GM21360 (cell line): ENCODE data around the gene PRSS27.

Experiments
- ATAC-seq: cut with Tn5 transposase; IDR thresholded peaks from one replicate; pipeline ENCODE4 v1.9.1; 2021; ENCODE audit warnings: mild to moderate bottlenecking, moderate library complexity; ENCODE audit not compliant: unreplicated experiment

Gene PRSS27

DNA sequence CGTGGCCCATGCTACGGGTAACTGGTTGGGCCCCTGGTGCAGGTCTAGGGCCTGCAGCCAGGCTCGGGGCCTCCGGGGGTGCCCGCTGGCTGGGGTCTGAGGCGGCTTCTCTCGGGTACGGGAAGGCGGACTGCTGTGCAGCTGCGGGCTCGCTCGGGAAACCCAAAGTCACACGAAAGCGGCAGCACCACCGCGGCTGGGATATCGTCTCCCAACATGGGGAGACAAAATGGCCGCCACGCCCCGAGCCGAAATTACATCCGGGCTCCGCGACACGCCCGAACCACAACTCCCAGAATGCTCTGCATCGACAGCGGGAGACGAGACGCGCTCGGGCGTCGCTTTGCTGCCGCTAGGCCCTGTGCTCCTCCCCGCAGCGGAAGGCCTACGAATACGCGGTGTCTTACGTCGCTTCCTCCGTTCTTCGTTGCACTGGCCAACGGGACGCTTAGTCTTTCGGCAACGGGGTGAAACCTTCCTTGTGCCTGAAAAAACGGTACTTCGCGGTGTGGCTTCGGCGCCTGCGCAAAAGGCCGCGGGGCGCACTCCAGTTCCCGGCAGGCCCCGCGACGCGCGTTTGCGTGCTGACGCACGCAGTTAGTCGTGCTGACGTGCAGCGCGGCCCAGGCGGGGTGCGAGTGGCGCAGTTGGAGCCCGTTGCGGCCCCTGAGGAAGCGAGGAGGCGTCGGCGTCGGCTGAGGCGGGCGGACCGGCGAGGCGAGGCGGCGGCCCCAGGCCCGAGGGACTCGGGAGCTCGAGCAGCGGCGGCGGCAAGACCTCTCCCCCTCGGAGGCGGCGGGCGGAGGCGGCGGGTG, 32.2 kb upstream of the PRSS27 start, which contains the start of gene SRRM2:
SRRM2 (plus strand) TSS at position 604 of the 815 bp plus-strand sequence. CDS start 3,727 bp downstream, outside the sequence.
- ATAC-seq = peak; percentile 73

- no peak for ATAC-seq
These were observed 31.6 kb upstream of the PRSS27 start for GRCh38 chr16:2751577-2752034.

GRCh38 chr16:2749936-2750335, 29.9 kb upstream of the PRSS27 start:
- no peak for ATAC-seq

DNA sequence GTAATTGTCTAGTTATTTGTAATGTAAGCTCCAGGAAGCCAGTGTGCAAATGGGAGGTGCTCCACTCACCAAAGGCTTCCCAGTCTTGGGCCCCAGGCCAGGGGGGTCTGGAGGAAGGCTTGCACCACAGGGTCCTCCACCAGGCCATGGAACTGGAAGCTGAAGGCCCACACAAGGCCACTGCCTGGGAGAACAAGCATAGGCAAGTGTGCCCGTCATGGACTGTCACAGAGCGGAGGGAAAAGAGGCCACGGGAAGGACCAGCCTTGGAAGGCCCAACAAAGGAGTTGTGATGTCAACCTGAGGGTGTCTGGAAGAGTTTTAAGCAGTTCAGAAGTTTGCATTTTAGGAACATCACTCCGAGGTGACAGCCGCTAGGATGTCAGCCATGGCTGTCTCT, 29.5 kb upstream of the PRSS27 start:
- ATAC-seq = no peak

DNA sequence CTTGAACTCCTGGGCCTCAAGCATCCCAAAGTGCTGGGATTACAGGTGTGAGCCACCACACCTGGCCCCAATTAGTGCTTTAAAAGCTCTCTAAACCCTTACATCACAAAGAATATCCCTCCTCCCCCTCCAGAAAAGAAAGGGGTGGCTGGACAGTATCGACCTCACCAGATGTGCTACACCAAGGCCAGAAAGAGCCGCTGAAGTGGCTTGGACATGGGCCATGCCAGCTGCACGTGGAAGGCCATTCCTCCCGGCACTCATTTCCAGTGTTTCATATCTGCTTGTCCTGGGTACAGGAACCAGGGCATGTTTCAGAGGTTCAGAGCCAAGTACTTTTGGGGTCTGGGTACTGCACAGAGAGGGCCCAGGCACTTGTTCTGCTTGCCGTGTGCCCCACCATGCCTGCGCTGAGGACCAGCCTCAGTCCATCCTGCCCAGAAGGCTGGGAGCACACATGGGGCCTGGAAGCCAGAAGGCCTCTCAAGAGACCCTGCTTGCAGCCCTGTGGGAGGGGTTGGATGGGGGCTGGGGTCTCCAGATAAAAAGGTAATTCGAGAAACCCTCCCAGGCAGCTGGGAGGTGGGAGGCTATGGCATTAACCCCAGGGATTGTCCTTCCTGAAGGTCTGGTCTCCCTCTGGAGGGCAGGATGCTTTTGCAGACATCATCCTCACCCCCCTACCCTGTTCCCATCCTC, 28.9 kb upstream of the PRSS27 start:
- no peak for ATAC-seq

GRCh38 chr16:2745961-2746360, 25.9 kb upstream of the PRSS27 start:
- ATAC-seq = no peak

DNA sequence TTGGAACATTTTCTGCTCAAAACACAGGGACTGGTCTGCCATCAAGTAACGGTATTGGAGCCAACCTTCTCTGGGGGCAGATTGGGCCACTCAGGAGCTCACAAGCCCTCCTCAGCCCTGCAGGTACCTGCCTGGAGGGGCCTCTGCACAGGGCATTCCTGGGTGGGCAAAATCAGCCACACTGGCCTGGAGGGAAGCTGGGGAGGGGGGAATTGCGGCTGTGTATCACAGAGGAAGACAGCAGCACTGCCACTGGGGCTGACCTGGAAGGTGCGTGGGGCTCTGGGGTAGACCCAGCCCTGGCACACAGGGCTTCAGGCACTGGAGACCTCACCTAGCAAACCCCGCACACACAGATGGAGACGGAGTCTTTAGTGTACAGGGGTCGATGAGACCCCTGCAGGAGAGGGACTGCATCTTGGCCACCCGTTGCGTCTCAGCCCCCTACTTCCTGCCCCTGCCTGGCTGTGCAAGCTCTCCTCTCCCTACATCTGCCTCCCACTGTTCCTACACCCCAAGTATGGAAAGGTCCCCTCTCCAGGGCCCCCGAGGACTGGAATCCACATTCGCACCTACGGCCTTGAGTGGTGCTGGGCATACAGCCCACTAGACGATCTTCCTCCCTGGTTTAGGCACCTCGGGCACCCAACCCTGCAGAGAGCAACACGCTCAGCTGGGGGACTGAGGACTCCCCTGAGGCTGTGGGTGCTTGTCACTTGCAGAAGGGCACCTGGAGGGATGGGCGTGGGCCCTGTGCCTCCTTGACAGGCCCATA, 25.3 kb upstream of the PRSS27 start:
- no peak for ATAC-seq

DNA sequence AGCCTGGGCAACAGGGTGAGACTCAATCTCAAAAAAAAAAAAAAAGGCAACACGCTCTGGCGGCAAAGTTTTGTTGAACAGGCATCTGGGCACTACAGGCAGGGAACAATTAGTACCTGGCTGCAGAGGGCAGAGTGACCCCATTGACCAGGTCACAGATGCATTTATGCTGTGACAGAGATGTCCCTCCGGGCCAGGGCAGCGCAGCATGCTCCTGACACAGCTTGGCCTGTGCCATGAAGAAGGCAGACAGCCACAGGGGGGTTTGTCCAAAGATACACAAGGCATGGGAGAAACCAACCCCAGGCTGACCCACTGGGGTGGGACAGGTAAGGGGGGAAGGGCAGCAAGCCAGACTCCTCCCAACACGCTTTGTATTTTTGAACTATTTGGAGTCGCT, 24.7 kb upstream of the PRSS27 start:
- ATAC-seq = no peak

DNA sequence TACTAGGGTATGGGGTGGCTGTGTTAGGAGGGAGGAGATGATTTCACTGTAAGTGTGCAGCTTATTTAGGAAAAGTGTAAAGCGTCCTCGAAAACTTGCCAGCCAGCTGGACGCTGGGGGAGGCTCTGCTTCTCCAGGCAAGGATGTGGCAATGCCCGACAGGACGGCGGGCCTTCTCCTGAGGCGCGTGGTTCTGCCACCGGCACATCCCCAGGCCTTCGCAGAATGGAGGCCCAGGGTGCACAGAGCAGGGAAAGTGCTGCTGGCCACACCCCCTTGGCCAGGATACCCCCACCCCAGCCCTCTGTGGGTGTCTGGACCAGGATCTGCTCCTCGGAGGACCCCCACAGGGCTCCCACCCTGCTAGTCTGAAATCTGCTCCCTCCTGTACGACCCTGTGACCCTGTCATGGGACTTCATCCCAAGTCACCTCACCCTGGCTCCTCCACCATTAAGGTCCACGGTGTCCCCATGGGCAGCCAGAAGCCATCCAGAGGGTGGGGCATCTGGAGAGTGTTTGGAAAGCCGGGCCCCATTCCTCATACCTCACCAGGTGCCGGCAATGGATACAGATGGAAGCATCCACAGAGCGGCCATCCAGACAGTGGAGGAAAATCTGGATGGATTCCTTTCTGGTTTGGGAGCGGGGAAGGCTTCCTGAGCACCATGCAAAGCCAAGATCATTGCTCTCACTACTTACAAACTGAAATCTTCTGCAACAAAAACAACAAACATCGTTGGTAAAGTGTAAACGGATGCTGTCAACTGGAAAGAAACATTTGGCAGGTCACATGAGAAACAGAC, 23.2 kb upstream of the PRSS27 start:
- no peak for ATAC-seq

- ATAC-seq = no peak
These were observed 22.4 kb upstream of the PRSS27 start for GRCh38 chr16:2742323-2743006.

GRCh38 chr16:2741168-2741567, 21.1 kb upstream of the PRSS27 start:
- ATAC-seq = no peak

DNA sequence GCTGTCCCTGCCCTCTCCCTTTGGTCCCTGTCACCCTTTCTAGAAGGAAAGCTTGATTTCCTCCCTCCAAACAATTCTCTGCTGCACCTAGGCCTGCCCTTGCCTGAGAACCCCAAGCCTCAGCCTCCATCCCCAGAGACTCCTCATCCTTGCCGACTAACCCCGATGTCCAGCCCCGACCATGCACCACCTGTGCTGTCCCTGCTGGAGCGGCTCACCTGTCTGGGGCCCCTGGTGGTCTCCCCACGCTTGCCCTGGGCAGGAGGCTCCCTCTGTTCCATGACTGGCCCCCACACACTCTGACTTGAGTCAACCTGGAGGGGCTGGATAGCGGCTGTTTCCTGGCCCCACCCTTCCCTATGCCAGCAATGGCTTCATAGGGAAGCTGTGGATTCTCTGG, 20.5 kb upstream of the PRSS27 start:
- no peak for ATAC-seq

- ATAC-seq = no peak
These were observed 19.8 kb upstream of the PRSS27 start for GRCh38 chr16:2739625-2740430.

- ATAC-seq = no peak
These were observed 18.6 kb upstream of the PRSS27 start for GRCh38 chr16:2738615-2739014.

- no peak for ATAC-seq
These were observed 17.9 kb upstream of the PRSS27 start for GRCh38 chr16:2737895-2738418.

DNA sequence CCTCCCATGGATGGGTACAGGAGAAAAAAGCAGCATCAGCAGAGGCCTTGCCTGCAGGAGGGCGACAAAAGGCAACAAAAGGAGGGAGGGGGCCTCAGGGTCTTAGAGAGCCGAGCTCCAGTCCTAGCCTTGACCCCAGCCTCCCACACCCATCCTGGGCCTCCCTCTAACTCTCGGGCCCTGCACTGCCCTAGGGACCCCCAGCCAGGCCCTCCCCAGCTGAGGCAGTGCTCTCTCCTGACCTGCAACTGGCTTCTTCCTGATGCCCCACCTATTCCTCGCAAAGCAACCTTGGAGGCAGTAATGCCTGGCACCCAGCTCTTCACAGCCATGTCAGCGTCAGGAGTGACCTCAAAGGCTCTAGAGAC, 17.2 kb upstream of the PRSS27 start:
- no peak for ATAC-seq

DNA sequence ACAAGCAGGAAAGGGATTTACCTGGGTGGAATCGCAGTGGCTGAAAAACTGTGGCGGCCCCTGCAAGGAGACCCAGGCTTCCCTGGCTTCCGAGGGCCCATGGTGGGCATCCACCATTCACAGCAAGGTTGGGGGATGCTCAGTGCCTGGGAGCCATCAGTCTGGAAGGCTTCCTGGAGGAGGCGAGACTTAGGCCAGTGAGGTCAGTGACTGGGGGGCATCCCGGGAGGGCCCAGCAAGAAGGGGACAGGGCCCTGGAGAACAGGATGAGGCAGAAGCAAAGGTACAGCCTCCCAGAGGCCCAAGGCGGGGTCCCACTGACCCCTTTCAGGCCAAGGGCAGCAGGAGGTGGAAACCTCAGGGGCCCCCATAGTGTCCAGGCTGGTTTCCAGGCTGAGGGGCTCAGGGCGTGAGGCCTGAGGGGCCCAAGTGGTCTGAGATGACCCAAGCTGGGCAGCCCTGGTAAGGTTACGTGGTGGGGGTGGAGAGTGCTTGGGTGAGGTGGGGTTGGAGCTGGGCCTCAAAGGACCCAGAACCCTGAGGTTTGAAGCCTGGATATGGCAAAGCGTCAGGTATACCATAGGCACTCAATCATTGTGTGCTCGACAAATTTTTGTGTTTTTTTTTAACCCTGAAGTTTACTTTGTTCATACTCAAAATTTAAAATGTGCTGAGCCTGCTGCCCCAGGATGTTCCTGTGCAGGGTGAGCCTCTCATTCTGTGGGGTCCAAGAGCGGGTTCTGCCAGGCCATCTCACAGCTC, 16.6 kb upstream of the PRSS27 start:
- ATAC-seq = no peak

DNA sequence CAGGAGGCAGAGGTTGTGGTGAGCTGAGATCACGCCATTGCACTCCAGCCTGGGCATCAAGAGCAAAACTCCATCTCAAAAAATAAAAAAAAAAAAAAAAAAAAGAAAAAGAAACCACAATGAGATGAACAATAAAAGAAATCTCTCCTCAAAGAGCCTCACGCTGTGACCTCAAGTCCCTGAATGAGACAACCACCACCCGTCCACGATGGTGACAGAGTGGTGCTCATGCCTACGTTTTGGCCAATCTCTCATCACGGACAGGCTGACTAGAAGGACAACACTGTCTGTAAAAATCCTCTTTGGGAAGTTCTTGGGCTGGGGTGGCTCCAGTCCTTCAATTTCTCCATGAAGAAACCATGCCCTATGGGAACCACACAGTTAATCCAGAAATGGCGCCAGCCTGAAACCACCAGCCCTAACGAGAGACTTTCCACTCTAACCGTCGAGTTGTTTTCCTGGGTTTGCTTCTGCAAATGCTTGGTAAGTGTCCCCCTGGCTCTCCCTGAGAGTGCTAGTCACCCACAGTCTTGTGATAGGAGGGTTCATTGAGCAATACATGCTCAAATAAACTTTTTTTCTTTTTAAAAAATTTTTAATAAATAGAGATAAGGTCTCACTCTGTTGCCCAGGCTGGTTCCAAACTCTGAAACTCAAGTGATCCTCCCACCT, 15.0 kb upstream of the PRSS27 start:
- ATAC-seq = no peak
